ENCODE data around the gene DEFB123.

- TF ChIP-seq POLR2A (IDR thresholded peaks at IDR 0.05; ENCODE audit: extremely low read depth, insufficient read length) (no peak), MAX (IDR thresholded peaks at IDR 0.05; ENCODE audit: low read depth, low read length) (no peak), MYC (IDR thresholded peaks at IDR 0.05; ENCODE audit: low read depth, low read length) (no peak)
- TF ChIP-seq, protein P1, sequence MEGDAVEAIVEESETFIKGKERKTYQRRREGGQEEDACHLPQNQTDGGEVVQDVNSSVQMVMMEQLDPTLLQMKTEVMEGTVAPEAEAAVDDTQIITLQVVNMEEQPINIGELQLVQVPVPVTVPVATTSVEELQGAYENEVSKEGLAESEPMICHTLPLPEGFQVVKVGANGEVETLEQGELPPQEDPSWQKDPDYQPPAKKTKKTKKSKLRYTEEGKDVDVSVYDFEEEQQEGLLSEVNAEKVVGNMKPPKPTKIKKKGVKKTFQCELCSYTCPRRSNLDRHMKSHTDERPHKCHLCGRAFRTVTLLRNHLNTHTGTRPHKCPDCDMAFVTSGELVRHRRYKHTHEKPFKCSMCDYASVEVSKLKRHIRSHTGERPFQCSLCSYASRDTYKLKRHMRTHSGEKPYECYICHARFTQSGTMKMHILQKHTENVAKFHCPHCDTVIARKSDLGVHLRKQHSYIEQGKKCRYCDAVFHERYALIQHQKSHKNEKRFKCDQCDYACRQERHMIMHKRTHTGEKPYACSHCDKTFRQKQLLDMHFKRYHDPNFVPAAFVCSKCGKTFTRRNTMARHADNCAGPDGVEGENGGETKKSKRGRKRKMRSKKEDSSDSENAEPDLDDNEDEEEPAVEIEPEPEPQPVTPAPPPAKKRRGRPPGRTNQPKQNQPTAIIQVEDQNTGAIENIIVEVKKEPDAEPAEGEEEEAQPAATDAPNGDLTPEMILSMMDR (IDR thresholded peaks at IDR 0.05; ENCODE audit: low read depth, low read length): no peak
Measured at GRCh38 chr20:31473331-31474096, 33.1 kb downstream of the DEFB123 start.

Data from NB4 (cell line).